Duodenal mucosa (tissue), 2 donors: Measurements from ENCODE around the gene ARSB.

Source experiments
- H3K27ac ChIP-seq: one replicate; pipeline ENCODE4 v1.7.0; 2013; ENCODE audit warnings: low read depth, low read length
- H3K27me3 ChIP-seq, 2 donors: one replicate each; pipeline ENCODE4 v1.7.0; 2013; ENCODE audit warnings: low read length in 2 of 2, control low read depth in 1 of 2; ENCODE audit not compliant: insufficient read depth in 2 of 2, control insufficient read depth in 1 of 2
- H3K36me3 ChIP-seq, 2 donors: one replicate each; pipeline ENCODE4 v1.7.0; 2013; ENCODE audit warnings: low read length in 2 of 2, control low read depth in 1 of 2; ENCODE audit not compliant: insufficient read depth in 2 of 2, control insufficient read depth in 1 of 2
- H3K4me1 ChIP-seq, 2 donors: one replicate each; pipeline ENCODE4 v1.7.0; 2013; ENCODE audit warnings: low read length in 2 of 2, control low read depth in 1 of 2; ENCODE audit not compliant: insufficient read depth in 2 of 2, control insufficient read depth in 1 of 2
- H3K4me3 ChIP-seq, 2 donors: one replicate each; pipeline ENCODE4 v1.7.0; 2013; ENCODE audit warnings: low read length in 2 of 2, low read depth in 1 of 2
- H3K9ac ChIP-seq, 2 donors: one replicate each; pipeline ENCODE4 v1.7.0; 2013; ENCODE audit warnings: low read length in 2 of 2, low read depth in 1 of 2
- H3K9me3 ChIP-seq, 2 donors: one replicate each; pipeline ENCODE4 v1.7.0; 2013; ENCODE audit warnings: low read length in 2 of 2, control low read depth in 1 of 2; ENCODE audit not compliant: control insufficient read depth in 1 of 2

ARSB gene

DNA sequence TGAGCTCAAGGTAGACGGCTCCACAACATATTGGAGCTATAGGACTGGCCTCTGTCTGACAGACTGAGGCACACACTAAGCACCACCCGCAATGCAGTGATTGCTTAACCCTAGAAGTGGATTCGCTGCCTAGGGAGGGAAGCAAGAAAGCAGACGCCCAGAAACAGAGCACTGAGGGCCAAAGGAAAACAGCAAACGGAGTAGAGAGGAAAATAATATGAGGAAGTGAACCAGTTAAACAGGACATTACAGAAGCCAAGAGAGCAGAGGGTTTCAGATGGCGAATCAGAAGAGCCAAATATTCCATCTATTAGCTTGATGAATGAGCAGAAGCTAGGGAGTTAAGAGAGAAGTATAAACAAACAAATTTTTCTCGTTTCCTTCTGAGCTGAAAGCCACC is 197.3 kb downstream of the ARSB start:
- no peak overlapping the region for H3K27ac ChIP-seq
- H3K9ac ChIP-seq, result no peak overlapping the region

DNA sequence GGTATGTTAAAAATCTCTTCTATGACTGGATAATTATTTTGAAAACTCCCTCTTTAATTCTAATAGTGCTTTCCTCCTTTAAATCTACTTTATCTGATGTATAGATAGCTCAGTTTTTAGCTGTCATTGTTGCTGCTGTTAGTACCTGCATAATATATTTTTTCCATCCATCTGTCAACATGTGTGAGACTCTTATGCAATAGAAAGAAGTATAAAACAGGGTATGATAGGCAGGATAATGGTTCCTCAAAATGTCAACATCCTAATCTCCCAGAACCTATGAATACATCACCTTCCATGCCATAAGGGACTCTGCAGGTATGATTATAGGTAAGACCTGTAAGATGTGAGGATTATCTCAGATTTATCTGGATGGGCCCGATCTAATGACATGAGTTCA is 199.7 kb downstream of the ARSB start:
- Histone ChIP-seq H3K27ac (no peak overlapping the region), H3K9ac (no peak overlapping the region), H3K4me1 (no peaks in the 10 kb centered on the region), H3K4me3 (no peak overlapping the region), H3K27me3 (no peaks in the 10 kb centered on the region), H3K9me3 (no peaks in the 10 kb centered on the region), H3K36me3 (peaks cover 4% of the 10 kb centered on the region in 2 donors)

More for the DNA sequence above, 197.3 kb downstream of the ARSB start:
- H3K4me1 ChIP-seq, result no peaks in the 10 kb centered on the region
- no peaks in the 10 kb centered on the region for H3K36me3 ChIP-seq
- no peak overlapping the region for H3K4me3 ChIP-seq
- no peaks in the 10 kb centered on the region for H3K9me3 ChIP-seq
- H3K27me3 ChIP-seq, result no peaks in the 10 kb centered on the region

DNA sequence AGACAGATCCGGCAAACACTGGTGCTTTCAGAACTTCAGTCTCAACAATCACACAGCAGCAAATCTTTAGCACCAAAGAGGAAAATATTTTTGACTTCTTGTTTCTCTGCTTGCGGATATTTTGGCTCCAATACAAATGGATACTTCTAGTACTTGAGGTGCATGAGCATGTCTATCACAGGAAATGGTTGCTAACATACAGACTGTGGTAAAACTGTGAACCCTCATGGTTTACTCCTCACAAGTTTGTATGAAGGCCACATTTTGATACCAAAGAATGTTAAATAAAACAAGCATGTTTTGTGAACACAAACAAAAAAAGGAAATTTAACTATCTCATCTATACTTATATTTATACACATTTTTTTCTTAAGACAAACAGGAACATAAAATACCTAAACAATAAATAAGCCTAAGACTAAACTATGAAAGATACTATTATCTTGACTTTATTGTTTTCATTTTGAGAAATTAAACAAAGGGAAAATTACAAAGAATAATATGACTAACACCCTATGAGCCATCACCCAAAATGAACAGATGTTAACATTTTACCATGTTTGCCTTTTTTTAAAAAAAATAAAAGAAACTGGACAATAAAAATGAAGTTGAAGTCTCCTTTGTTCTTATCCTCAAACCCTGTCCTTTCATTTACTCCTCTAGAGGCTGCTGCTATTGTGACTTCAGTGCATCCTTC is 201.5 kb downstream of the ARSB start:
- Histone ChIP-seq H3K27ac (no peak overlapping the region), H3K36me3 (peaks cover 4% of the 10 kb centered on the region in 2 donors), H3K27me3 (no peaks in the 10 kb centered on the region), H3K9me3 (no peaks in the 10 kb centered on the region), H3K4me3 (no peak overlapping the region), H3K4me1 (no peaks in the 10 kb centered on the region), H3K9ac (no peak overlapping the region)

DNA sequence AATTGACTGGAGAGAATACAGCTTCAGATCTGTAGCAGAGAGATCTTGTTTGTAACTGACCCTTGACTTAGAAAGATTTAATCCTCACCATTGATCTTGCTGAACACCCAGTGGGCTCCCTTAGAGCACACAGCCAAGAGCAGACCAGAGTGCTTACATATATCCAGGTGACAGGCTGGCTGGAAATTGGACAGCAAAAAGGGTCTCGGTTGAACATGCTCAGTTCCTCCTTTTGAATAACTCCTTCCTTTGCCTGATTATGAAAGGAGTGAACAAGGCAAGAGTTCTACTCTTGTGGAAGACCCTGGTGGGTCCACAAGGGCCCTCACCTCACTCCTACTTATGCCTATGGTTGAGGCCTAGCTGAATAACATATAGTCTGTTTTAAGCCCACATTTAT is 202.4 kb downstream of the ARSB start:
- no peaks in the 10 kb centered on the region for H3K9me3 ChIP-seq
- no peak overlapping the region for H3K27ac ChIP-seq

GRCh38 chr5:78781611-78782286 is 203.4 kb downstream of the ARSB start:
- no peak overlapping the region for H3K9ac ChIP-seq

More for the DNA sequence above, 202.4 kb downstream of the ARSB start:
- Histone ChIP-seq H3K36me3 (peaks cover 4% of the 10 kb centered on the region in 2 donors), H3K4me3 (no peak overlapping the region), H3K27me3 (no peaks in the 10 kb centered on the region), H3K9ac (no peak overlapping the region), H3K4me1 (no peaks in the 10 kb centered on the region)

DNA sequence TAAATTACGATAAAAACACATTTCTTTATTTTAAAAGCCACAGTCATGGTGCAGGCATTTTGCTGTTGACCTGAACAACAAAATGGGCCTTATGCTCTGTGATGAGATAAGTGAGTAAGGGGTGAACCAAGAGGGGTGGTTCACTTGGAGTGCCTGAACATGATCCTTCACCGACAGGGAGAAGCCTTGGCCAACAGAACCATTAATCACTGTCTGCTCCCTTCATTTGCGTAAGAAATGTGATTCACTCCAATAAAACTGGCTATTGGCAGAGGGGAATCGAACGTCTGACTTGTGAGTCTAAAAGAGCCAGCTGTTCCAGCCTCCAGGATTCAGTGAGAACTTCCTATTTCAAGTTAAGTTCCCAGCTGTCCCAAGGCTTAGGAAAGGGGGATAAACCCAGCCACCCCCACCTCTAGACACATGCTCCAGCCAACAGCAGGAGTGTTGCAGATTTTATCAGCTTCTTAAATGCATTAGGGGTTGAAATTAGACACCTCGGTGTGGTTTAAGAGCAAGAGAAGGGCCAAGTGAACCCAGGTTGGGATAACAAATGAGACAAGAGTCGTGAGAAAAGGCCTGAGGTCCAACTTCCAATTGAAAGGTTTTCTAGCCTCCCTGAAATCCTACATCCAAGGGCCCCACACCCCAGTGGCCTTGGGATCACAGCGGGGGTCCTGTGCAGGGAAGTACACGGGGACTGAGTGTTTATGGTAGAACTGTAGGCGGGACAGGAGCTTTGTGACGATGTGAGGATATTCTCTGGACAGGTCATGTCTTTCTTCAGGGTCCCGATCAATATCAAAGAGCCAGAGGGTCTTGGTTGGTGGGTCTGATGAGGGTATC is 205.1 kb downstream of the ARSB start:
- Histone ChIP-seq H3K4me1 (no peaks in the 10 kb centered on the region), H3K9me3 (no peaks in the 10 kb centered on the region), H3K36me3 (peaks cover 4% of the 10 kb centered on the region in 2 donors), H3K4me3 (no peak overlapping the region), H3K27ac (no peak overlapping the region), H3K27me3 (no peaks in the 10 kb centered on the region), H3K9ac (no peak overlapping the region)

More at GRCh38 chr5:78781611-78782286, 203.4 kb downstream of the ARSB start:
- Histone ChIP-seq H3K27ac (no peak overlapping the region), H3K36me3 (peaks cover 4% of the 10 kb centered on the region in 2 donors), H3K9me3 (no peaks in the 10 kb centered on the region), H3K4me1 (no peaks in the 10 kb centered on the region), H3K27me3 (no peaks in the 10 kb centered on the region), H3K4me3 (no peak overlapping the region)

DNA sequence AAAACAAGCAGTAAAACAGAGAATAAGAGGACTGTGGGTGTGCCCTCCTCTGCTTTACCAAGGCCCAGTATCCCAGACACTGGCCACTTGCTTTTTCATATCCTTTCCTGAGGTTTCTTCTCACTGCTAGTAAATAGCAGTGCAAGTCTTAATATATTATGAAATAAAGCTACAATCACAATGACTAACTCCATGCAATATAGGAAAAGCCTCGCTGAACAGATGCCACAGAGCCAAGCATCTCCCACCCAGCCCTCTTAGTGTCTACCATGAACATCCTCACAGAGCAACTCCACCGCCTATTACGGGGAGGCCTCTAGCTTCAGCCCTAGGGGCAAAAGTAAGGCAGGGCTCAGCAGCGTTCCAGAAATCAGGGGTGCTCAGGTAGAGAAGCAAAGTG is 205.8 kb downstream of the ARSB start:
- H3K9ac ChIP-seq, result no peak overlapping the region
- no peak overlapping the region for H3K4me3 ChIP-seq
- H3K4me1 ChIP-seq, result no peaks in the 10 kb centered on the region
- no peaks in the 10 kb centered on the region for H3K9me3 ChIP-seq
- H3K36me3 ChIP-seq, result peaks cover 4% of the 10 kb centered on the region in 2 donors
- no peaks in the 10 kb centered on the region for H3K27me3 ChIP-seq
- H3K27ac ChIP-seq, result no peak overlapping the region

DNA sequence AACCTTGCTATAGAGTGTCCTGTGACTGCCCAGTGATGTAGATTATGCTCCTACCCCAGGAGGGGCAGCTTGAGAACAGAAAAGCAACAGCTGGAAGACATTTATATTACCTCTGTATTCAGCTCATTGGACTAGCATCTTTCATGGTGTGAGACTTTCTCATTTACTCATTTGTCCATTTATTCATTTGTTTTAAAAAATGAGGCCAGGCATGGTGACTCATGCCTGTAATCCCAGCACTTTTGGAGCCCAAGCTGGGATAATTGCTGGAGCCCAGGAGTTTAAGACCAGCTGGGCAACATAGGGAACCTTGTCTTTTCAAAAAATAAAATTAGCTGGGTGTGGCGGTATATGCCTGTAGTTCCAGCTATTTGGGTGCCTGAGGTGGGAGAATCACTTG is 206.6 kb downstream of the ARSB start:
- H3K4me1 ChIP-seq, result no peaks in the 10 kb centered on the region
- H3K9me3 ChIP-seq, result no peaks in the 10 kb centered on the region
- no peak overlapping the region for H3K9ac ChIP-seq
- peaks cover 4% of the 10 kb centered on the region in 2 donors for H3K36me3 ChIP-seq
- no peak overlapping the region for H3K27ac ChIP-seq
- H3K27me3 ChIP-seq, result no peaks in the 10 kb centered on the region
- H3K4me3 ChIP-seq, result no peak overlapping the region

DNA sequence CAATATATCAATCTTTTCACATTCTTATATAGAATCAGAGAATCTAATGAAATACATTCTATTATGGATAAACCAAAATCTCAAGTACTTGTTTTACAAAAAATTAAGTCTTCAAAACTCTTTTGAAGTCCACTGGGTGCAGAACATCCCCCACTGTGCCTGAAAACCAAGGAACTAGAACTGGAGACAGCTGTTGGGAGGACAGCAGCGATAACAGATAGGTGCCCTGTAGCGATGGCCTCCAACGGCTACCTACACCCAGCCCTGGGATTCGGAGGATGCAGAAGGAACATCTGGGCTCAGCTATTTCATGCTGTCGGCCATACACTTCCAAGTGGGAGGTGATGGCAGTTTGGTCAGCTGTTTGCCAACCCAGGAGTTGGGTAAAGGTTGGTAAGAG is 207.2 kb downstream of the ARSB start:
- no peak overlapping the region for H3K4me3 ChIP-seq
- no peak overlapping the region for H3K9ac ChIP-seq
- no peaks in the 10 kb centered on the region for H3K9me3 ChIP-seq
- no peaks in the 10 kb centered on the region for H3K27me3 ChIP-seq
- no peaks in the 10 kb centered on the region for H3K4me1 ChIP-seq
- no peak overlapping the region for H3K27ac ChIP-seq
- peaks cover 4% of the 10 kb centered on the region in 2 donors for H3K36me3 ChIP-seq

DNA sequence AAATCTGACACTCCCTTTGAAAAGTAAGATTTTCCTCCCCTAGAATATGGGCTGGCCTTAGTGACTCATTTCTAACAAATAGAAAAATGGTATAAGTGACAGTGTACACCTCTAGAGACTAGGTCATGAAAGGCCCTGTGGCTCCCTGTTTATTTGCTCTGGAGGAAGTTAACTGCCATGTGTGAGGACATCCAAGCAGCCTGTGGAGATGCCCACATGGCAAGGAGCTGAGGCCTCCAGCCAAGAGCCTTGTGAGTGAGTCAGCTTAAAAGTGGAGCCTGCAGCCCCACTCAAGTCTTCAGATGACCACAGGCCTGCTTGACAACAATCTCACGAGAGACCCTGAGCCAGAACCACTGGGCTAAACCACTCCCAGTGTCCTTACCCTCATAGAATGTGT is 208.5 kb downstream of the ARSB start:
- no peaks in the 10 kb centered on the region for H3K27me3 ChIP-seq
- H3K4me1 ChIP-seq, result peaks cover 4% of the 10 kb centered on the region in 2 donors
- H3K36me3 ChIP-seq, result peaks cover 4% of the 10 kb centered on the region in 2 donors
- H3K9me3 ChIP-seq, result no peaks in the 10 kb centered on the region
- no peak overlapping the region for H3K27ac ChIP-seq
- no peak overlapping the region for H3K9ac ChIP-seq
- no peak overlapping the region for H3K4me3 ChIP-seq
